ENCODE data around the gene RRP8. TPM values are rescaled to one million over a fixed set of nuclear protein-coding genes. Genes with fewer than 3 reads are reported as not detected.

Gene RRP8
- total RNA-seq, 2 experiments from 2014 or later = 25.6 to 33.1 TPM

- DNase-seq (peak; percentile 34), ATAC-seq (no peak)
- H3K4me1 Mint-ChIP-seq = peaks cover 8% of the 10 kb centered on the region
- H3K36me3 Mint-ChIP-seq = peaks cover 33% of the 10 kb centered on the region
- H3K27ac Mint-ChIP-seq = peak overlapping the region; percentile 26
- no peak overlapping the region for H3K4me3 Mint-ChIP-seq
- CTCF ChIA-PET = interaction anchor here (1.2 to 2.2 kb wide), 2 partner anchors 19 to 68 kb away, joined by 3 to 4 read pairs; partner anchors contain the start of gene TPP1
- H3K9me3 Mint-ChIP-seq (ENCODE audit: low read depth) = no peaks in the 10 kb centered on the region
- H3K27me3 Mint-ChIP-seq = no peaks in the 10 kb centered on the region
Observed at GRCh38 chr11:6599449-6599848, 4.0 kb downstream of the RRP8 start.

- Mint-ChIP-seq H3K4me1 (peaks cover 14% of the 10 kb centered on the region), H3K36me3 (peaks cover 39% of the 10 kb centered on the region), H3K27ac (no peak overlapping the region)
Observed at GRCh38 chr11:6598555-6598954, 4.9 kb downstream of the RRP8 start.

GRCh38 chr11:6596239-6596877 is 7.1 kb downstream of the RRP8 start:
- Mint-ChIP-seq H3K36me3 (peaks cover 44% of the 10 kb centered on the region), H3K9me3 (ENCODE audit: low read depth) (no peaks in the 10 kb centered on the region), H3K27me3 (no peaks in the 10 kb centered on the region), H3K27ac (no peak overlapping the region), H3K4me3 (no peak overlapping the region), H3K4me1 (peaks cover 14% of the 10 kb centered on the region)
- CTCF ChIA-PET = interaction anchor here (1.0 to 2.4 kb wide), 4 partner anchors 8 to 218 kb away, joined by 3 to 6 read pairs (median 4); no protein-coding TSS in a partner anchor
- ATAC-seq = no peak
- peak; percentile 33 for DNase-seq

More at GRCh38 chr11:6598555-6598954, 4.9 kb downstream of the RRP8 start:
- Mint-ChIP-seq H3K27me3 (no peaks in the 10 kb centered on the region), H3K9me3 (ENCODE audit: low read depth) (no peaks in the 10 kb centered on the region), H3K4me3 (no peak overlapping the region)
- CTCF ChIA-PET = interaction anchor here (1.3 to 2.2 kb wide), 2 partner anchors 20 to 85 kb away, joined by 3 to 4 read pairs; partner anchors contain the start of genes MRPL17 and TPP1
- ATAC-seq = no peak
- DNase-seq = no peak

- Mint-ChIP-seq H3K36me3 (peaks cover 38% of the 10 kb centered on the region), H3K9me3 (ENCODE audit: low read depth) (no peaks in the 10 kb centered on the region), H3K4me1 (peaks cover 9% of the 10 kb centered on the region), H3K27me3 (no peaks in the 10 kb centered on the region), H3K27ac (no peak overlapping the region), H3K4me3 (no peak overlapping the region)
- CTCF ChIA-PET = interaction anchor here (1.0 to 2.4 kb wide), 6 partner anchors 8 to 73 kb away, joined by 3 to 6 read pairs (median 3); no protein-coding TSS in a partner anchor
- DNase-seq (peak; percentile 33), ATAC-seq (no peak)
Observed at GRCh38 chr11:6594142-6594768, 9.2 kb downstream of the RRP8 start.

GRCh38 chr11:6588018-6588417 is 15.4 kb downstream of the RRP8 start:
- Mint-ChIP-seq H3K4me3 (no peak overlapping the region), H3K9me3 (ENCODE audit: low read depth) (peaks cover 8% of the 10 kb centered on the region), H3K27me3 (no peaks in the 10 kb centered on the region), H3K27ac (no peak overlapping the region), H3K4me1 (no peaks in the 10 kb centered on the region), H3K36me3 (peaks cover 37% of the 10 kb centered on the region)
- CTCF ChIA-PET = interaction anchor here (1.2 to 1.6 kb wide), 2 partner anchors 8 to 17 kb away, joined by 4 to 5 read pairs; no protein-coding TSS in a partner anchor
- no peak for ATAC-seq
- no peak for DNase-seq

- CTCF ChIA-PET = interaction anchor here (1.2 to 1.6 kb wide), 2 partner anchors 9 to 17 kb away, joined by 4 to 5 read pairs; no protein-coding TSS in a partner anchor
- Mint-ChIP-seq H3K9me3 (ENCODE audit: low read depth) (peaks cover 10% of the 10 kb centered on the region), H3K4me3 (no peak overlapping the region), H3K36me3 (peaks cover 41% of the 10 kb centered on the region), H3K4me1 (no peaks in the 10 kb centered on the region), H3K27ac (no peak overlapping the region), H3K27me3 (no peaks in the 10 kb centered on the region)
- ATAC-seq = no peak
- DNase-seq = no peak
Observed at GRCh38 chr11:6587360-6587953, 16.0 kb downstream of the RRP8 start.

- CTCF ChIA-PET = interaction anchor here (1.2 to 1.6 kb wide), 2 partner anchors 10 to 18 kb away, joined by 4 to 5 read pairs; no protein-coding TSS in a partner anchor
- peaks cover 42% of the 10 kb centered on the region for H3K36me3 Mint-ChIP-seq
- DNase-seq = peak; percentile 36
- ATAC-seq = no peak
- no peak overlapping the region for H3K27ac Mint-ChIP-seq
- no peak overlapping the region for H3K4me3 Mint-ChIP-seq
- peaks cover 10% of the 10 kb centered on the region for H3K9me3 Mint-ChIP-seq (ENCODE audit: low read depth)
- H3K27me3 Mint-ChIP-seq = no peaks in the 10 kb centered on the region
- no peaks in the 10 kb centered on the region for H3K4me1 Mint-ChIP-seq
Observed at GRCh38 chr11:6586434-6587359, 16.7 kb downstream of the RRP8 start.

GRCh38 chr11:6584528-6584927 is 18.9 kb downstream of the RRP8 start:
- DNase-seq (no peak), ATAC-seq (no peak)
- no peaks in the 10 kb centered on the region for H3K27me3 Mint-ChIP-seq
- peaks cover 10% of the 10 kb centered on the region for H3K9me3 Mint-ChIP-seq (ENCODE audit: low read depth)
- no peaks in the 10 kb centered on the region for H3K4me1 Mint-ChIP-seq
- CTCF ChIA-PET = no interaction called here
- H3K36me3 Mint-ChIP-seq = peaks cover 43% of the 10 kb centered on the region
- no peak overlapping the region for H3K27ac Mint-ChIP-seq
- H3K4me3 Mint-ChIP-seq = no peak overlapping the region

- ATAC-seq (no peak), DNase-seq (no peak)
- H3K36me3 Mint-ChIP-seq = peaks cover 43% of the 10 kb centered on the region
- no peaks in the 10 kb centered on the region for H3K27me3 Mint-ChIP-seq
- no peak overlapping the region for H3K4me3 Mint-ChIP-seq
- H3K9me3 Mint-ChIP-seq (ENCODE audit: low read depth) = peaks cover 10% of the 10 kb centered on the region
- no peak overlapping the region for H3K27ac Mint-ChIP-seq
- CTCF ChIA-PET = interaction anchor here (0.7 kb wide), 1 partner anchor 585 kb away, joined by 3 read pairs; no protein-coding TSS in a partner anchor
- H3K4me1 Mint-ChIP-seq = no peaks in the 10 kb centered on the region
Observed at GRCh38 chr11:6583584-6583983, 19.8 kb downstream of the RRP8 start.

GRCh38 chr11:6579681-6580080 is 23.7 kb downstream of the RRP8 start:
- Mint-ChIP-seq H3K4me3 (no peak overlapping the region), H3K4me1 (peaks cover 5% of the 10 kb centered on the region), H3K27me3 (no peaks in the 10 kb centered on the region), H3K9me3 (ENCODE audit: low read depth) (peaks cover 10% of the 10 kb centered on the region), H3K36me3 (peaks cover 38% of the 10 kb centered on the region), H3K27ac (no peak overlapping the region)
- ATAC-seq (no peak), DNase-seq (no peak)
- CTCF ChIA-PET = no interaction called here

GRCh38 chr11:6578134-6578533 is 25.3 kb downstream of the RRP8 start:
- DNase-seq = no peak
- no peak for ATAC-seq
- Mint-ChIP-seq H3K27ac (no peak overlapping the region), H3K27me3 (no peaks in the 10 kb centered on the region), H3K9me3 (ENCODE audit: low read depth) (peaks cover 4% of the 10 kb centered on the region), H3K4me3 (no peak overlapping the region), H3K4me1 (peaks cover 5% of the 10 kb centered on the region), H3K36me3 (peaks cover 26% of the 10 kb centered on the region)
- CTCF ChIA-PET = no interaction called here

- Mint-ChIP-seq H3K36me3 (peaks cover 16% of the 10 kb centered on the region), H3K4me1 (peaks cover 5% of the 10 kb centered on the region), H3K27me3 (no peaks in the 10 kb centered on the region), H3K27ac (no peak overlapping the region), H3K9me3 (ENCODE audit: low read depth) (no peaks in the 10 kb centered on the region), H3K4me3 (no peak overlapping the region)
- CTCF ChIA-PET = no interaction called here
- ATAC-seq (no peak), DNase-seq (no peak)
Observed at GRCh38 chr11:6576471-6577373, 26.7 kb downstream of the RRP8 start.

Measured in activated CD8-positive, alpha-beta memory T cell treated with anti-CD3 and anti-CD28 coated beads, Interleukin-2, amount 10 ng/mL, durations not matched to agents 7 days and 5 days (primary cell).